Measurements from ENCODE around the gene LRP8. TPM values are rescaled to one million over a fixed set of nuclear protein-coding genes. Genes with fewer than 3 reads are reported as not detected.
A peak's percentile ranks its signal among the peaks of the same experiment; 100 is the strongest.

The LRP8 gene
- total RNA-seq, 5 donors from 2014 or later (not counting 1 experiment from before 2014, with no cell fraction given) = 8.9 to 21.5 (median 19.8) TPM

- no peak overlapping the region for H3K27ac ChIP-seq (ENCODE audit: low read length)
- no peak for ATAC-seq (replicated peaks in 1 of 4)
- Mint-ChIP-seq H3K4me1 (peaks cover 10 to 22% (median 17%) of the 10 kb centered on the region in 3 donors), H3K27me3 (peaks cover 0 to 13% of the 10 kb centered on the region in 2 donors), H3K4me3 (no peak overlapping the region), H3K27ac (no peak overlapping the region), H3K36me3 (peaks cover 4% of the 10 kb centered on the region), H3K9me3 (peaks cover 0 to 8% (median 5%) of the 10 kb centered on the region in 3 donors)
- H3K4me1 ChIP-seq (ENCODE audit: control insufficient read depth in 1 of 2, extremely low read depth in 1 of 2, insufficient read depth in 2 of 2, low read length in 2 of 2) = peaks cover 0 to 17% of the 10 kb centered on the region in 2 experiments
- H3K4me3 ChIP-seq (ENCODE audit: control insufficient read depth in 1 of 2, extremely low read depth in 1 of 2, low read length in 1 of 2) = no peak overlapping the region
- H3K9me3 ChIP-seq = peaks cover 6% of the 10 kb centered on the region
- peaks cover 0 to 13% of the 10 kb centered on the region in 2 experiments for H3K27me3 ChIP-seq (replicated peaks in 1 of 2; ENCODE audit: control insufficient read depth in 2 of 2, extremely low read depth in 1 of 2, insufficient read depth in 2 of 2, low read length in 1 of 2)
- WGBS (ENCODE audit: insufficient coverage) = 80% methylated on average over 1 of the region's 2 CpGs
- ChIA-PET POLR2A (no interaction called here), CTCF (interaction anchor here in 1 of 2 donors (0.6 kb wide), 1 partner anchor 1342 kb away, joined by 3 read pairs; no protein-coding TSS in a partner anchor)
- no peaks in the 10 kb centered on the region for H3K36me3 ChIP-seq (ENCODE audit: control insufficient read depth in 2 of 2, extremely low read depth in 1 of 2, insufficient read depth in 1 of 2, low read length in 1 of 2)
- DNase-seq = peak in 1 of 35 experiments; percentile 17
Measured at GRCh38 chr1:53362270-53362669, 34.4 kb upstream of the LRP8 start.

- ATAC-seq (replicated peaks in 1 of 4) (no peak), DNase-seq (peak in 2 of 35 experiments; percentile 7 to 17)
- peaks cover 8% of the 10 kb centered on the region for H3K9me3 ChIP-seq
- CTCF ChIA-PET = no interaction called here
- peaks cover 0 to 13% of the 10 kb centered on the region in 2 experiments for H3K27me3 ChIP-seq (replicated peaks in 1 of 2; ENCODE audit: control insufficient read depth in 2 of 2, extremely low read depth in 1 of 2, insufficient read depth in 2 of 2, low read length in 1 of 2)
- no peak overlapping the region for H3K4me3 ChIP-seq (ENCODE audit: control insufficient read depth in 1 of 2, extremely low read depth in 1 of 2, low read length in 1 of 2)
- peaks cover 7 to 16% (median 10%) of the 10 kb centered on the region in 3 donors for H3K4me1 Mint-ChIP-seq
- no peak overlapping the region for H3K27ac Mint-ChIP-seq
- WGBS (ENCODE audit: insufficient coverage) = 92% methylated on average over 2 of the region's 3 CpGs
- H3K4me1 ChIP-seq (ENCODE audit: control insufficient read depth in 1 of 2, extremely low read depth in 1 of 2, insufficient read depth in 2 of 2, low read length in 2 of 2) = peaks cover 0 to 10% of the 10 kb centered on the region in 2 experiments
- H3K36me3 Mint-ChIP-seq = peaks cover 8% of the 10 kb centered on the region
- no peaks in the 10 kb centered on the region for H3K36me3 ChIP-seq (ENCODE audit: control insufficient read depth in 2 of 2, extremely low read depth in 1 of 2, insufficient read depth in 1 of 2, low read length in 1 of 2)
- POLR2A ChIA-PET = no interaction called here
- no peak overlapping the region for H3K27ac ChIP-seq (ENCODE audit: low read length)
- H3K27me3 Mint-ChIP-seq = peaks cover 0 to 13% of the 10 kb centered on the region in 2 donors
- H3K9me3 Mint-ChIP-seq = peaks cover 0 to 14% (median 11%) of the 10 kb centered on the region in 3 donors
- no peak overlapping the region for H3K4me3 Mint-ChIP-seq
Measured at GRCh38 chr1:53361541-53361961, 33.7 kb upstream of the LRP8 start.

GRCh38 chr1:53359934-53360276, 32.0 kb upstream of the LRP8 start:
- H3K4me1 Mint-ChIP-seq = peaks cover 0 to 1% (median 0%) of the 10 kb centered on the region in 3 donors
- peaks cover 0 to 13% of the 10 kb centered on the region in 2 donors for H3K27me3 Mint-ChIP-seq
- H3K36me3 Mint-ChIP-seq = peaks cover 8% of the 10 kb centered on the region
- peaks cover 0 to 20% (median 14%) of the 10 kb centered on the region in 3 donors for H3K9me3 Mint-ChIP-seq
- peaks cover 0 to 13% of the 10 kb centered on the region in 2 experiments for H3K27me3 ChIP-seq (replicated peaks in 1 of 2; ENCODE audit: control insufficient read depth in 2 of 2, extremely low read depth in 1 of 2, insufficient read depth in 2 of 2, low read length in 1 of 2)
- WGBS (ENCODE audit: insufficient coverage) = 70% methylated on average over 2 of the region's 2 CpGs
- CTCF ChIA-PET = interaction anchor here in 1 of 2 donors (0.5 kb wide), 1 partner anchor 33 kb away, joined by 3 read pairs; no protein-coding TSS in a partner anchor
- no peak overlapping the region for H3K27ac ChIP-seq (ENCODE audit: low read length)
- no peak for ATAC-seq (replicated peaks in 1 of 4)
- DNase-seq = peak in 1 of 35 experiments; percentile 9
- no peaks in the 10 kb centered on the region for H3K36me3 ChIP-seq (ENCODE audit: control insufficient read depth in 2 of 2, extremely low read depth in 1 of 2, insufficient read depth in 1 of 2, low read length in 1 of 2)
- no peaks in the 10 kb centered on the region for H3K4me1 ChIP-seq (ENCODE audit: control insufficient read depth in 1 of 2, extremely low read depth in 1 of 2, insufficient read depth in 2 of 2, low read length in 2 of 2)
- H3K9me3 ChIP-seq = peaks cover 8% of the 10 kb centered on the region
- H3K4me3 ChIP-seq (ENCODE audit: control insufficient read depth in 1 of 2, extremely low read depth in 1 of 2, low read length in 1 of 2) = no peak overlapping the region
- POLR2A ChIA-PET = no interaction called here
- H3K4me3 Mint-ChIP-seq = no peak overlapping the region
- H3K27ac Mint-ChIP-seq = no peak overlapping the region

- Histone ChIP-seq H3K27ac (ENCODE audit: low read length) (no peak overlapping the region), H3K4me1 (ENCODE audit: control insufficient read depth in 1 of 2, extremely low read depth in 1 of 2, insufficient read depth in 2 of 2, low read length in 2 of 2) (no peaks in the 10 kb centered on the region), H3K36me3 (ENCODE audit: control insufficient read depth in 2 of 2, extremely low read depth in 1 of 2, insufficient read depth in 1 of 2, low read length in 1 of 2) (no peaks in the 10 kb centered on the region), H3K9me3 (peaks cover 8% of the 10 kb centered on the region), H3K4me3 (ENCODE audit: control insufficient read depth in 1 of 2, extremely low read depth in 1 of 2, low read length in 1 of 2) (no peak overlapping the region), H3K27me3 (replicated peaks in 1 of 2; ENCODE audit: control insufficient read depth in 2 of 2, extremely low read depth in 1 of 2, insufficient read depth in 2 of 2, low read length in 1 of 2) (peaks cover 0 to 13% of the 10 kb centered on the region in 2 experiments)
- ChIA-PET POLR2A (no interaction called here), CTCF (interaction anchor here (0.5 to 0.6 kb wide), 4 partner anchors 33 to 1464 kb away, joined by 3 to 5 read pairs (median 4); no protein-coding TSS in a partner anchor)
- H3K9me3 Mint-ChIP-seq = peaks cover 0 to 20% (median 14%) of the 10 kb centered on the region in 3 donors
- 83% methylated on average over 3 of the region's 4 CpGs for WGBS (ENCODE audit: insufficient coverage)
- peaks cover 8% of the 10 kb centered on the region for H3K36me3 Mint-ChIP-seq
- DNase-seq (peak in 1 of 35 experiments; percentile 7), ATAC-seq (replicated peaks in 1 of 4) (no peak)
- H3K27me3 Mint-ChIP-seq = peaks cover 0 to 13% of the 10 kb centered on the region in 2 donors
- peaks cover 0 to 1% (median 0%) of the 10 kb centered on the region in 3 donors for H3K4me1 Mint-ChIP-seq
- no peak overlapping the region for H3K4me3 Mint-ChIP-seq
- no peak overlapping the region for H3K27ac Mint-ChIP-seq
Measured at GRCh38 chr1:53359225-53359933, 31.5 kb upstream of the LRP8 start.

GRCh38 chr1:53356637-53357036, 28.8 kb upstream of the LRP8 start:
- ATAC-seq (replicated peaks in 1 of 4) (no peak), DNase-seq (no peak)
- H3K4me3 ChIP-seq (ENCODE audit: control insufficient read depth in 1 of 2, extremely low read depth in 1 of 2, low read length in 1 of 2) = no peak overlapping the region
- no peak overlapping the region for H3K27ac Mint-ChIP-seq
- H3K4me3 Mint-ChIP-seq = no peak overlapping the region
- peaks cover 8% of the 10 kb centered on the region for H3K9me3 ChIP-seq
- no peaks in the 10 kb centered on the region for H3K4me1 ChIP-seq (ENCODE audit: control insufficient read depth in 1 of 2, extremely low read depth in 1 of 2, insufficient read depth in 2 of 2, low read length in 2 of 2)
- peaks cover 8% of the 10 kb centered on the region for H3K36me3 Mint-ChIP-seq
- H3K27me3 Mint-ChIP-seq = peaks cover 0 to 11% of the 10 kb centered on the region in 2 donors
- H3K36me3 ChIP-seq (ENCODE audit: control insufficient read depth in 2 of 2, extremely low read depth in 1 of 2, insufficient read depth in 1 of 2, low read length in 1 of 2) = no peaks in the 10 kb centered on the region
- H3K9me3 Mint-ChIP-seq = peaks cover 0 to 20% (median 14%) of the 10 kb centered on the region in 3 donors
- peaks cover 0 to 9% of the 10 kb centered on the region in 2 experiments for H3K27me3 ChIP-seq (replicated peaks in 1 of 2; ENCODE audit: control insufficient read depth in 2 of 2, extremely low read depth in 1 of 2, insufficient read depth in 2 of 2, low read length in 1 of 2)
- CTCF ChIA-PET = no interaction called here
- no peaks in the 10 kb centered on the region for H3K4me1 Mint-ChIP-seq
- no peak overlapping the region for H3K27ac ChIP-seq (ENCODE audit: low read length)
- POLR2A ChIA-PET = no interaction called here

GRCh38 chr1:53354119-53354518, 26.2 kb upstream of the LRP8 start:
- CTCF ChIA-PET = no interaction called here

More at GRCh38 chr1:53354119-53354518, 26.2 kb upstream of the LRP8 start:
- no peak overlapping the region for H3K4me3 ChIP-seq (ENCODE audit: control insufficient read depth in 1 of 2, extremely low read depth in 1 of 2, low read length in 1 of 2)
- H3K9me3 Mint-ChIP-seq = peaks cover 0 to 20% (median 14%) of the 10 kb centered on the region in 3 donors
- peaks cover 5% of the 10 kb centered on the region for H3K36me3 Mint-ChIP-seq
- no peak overlapping the region for H3K27ac ChIP-seq (ENCODE audit: low read length)
- no peaks in the 10 kb centered on the region for H3K27me3 ChIP-seq (replicated peaks in 1 of 2; ENCODE audit: control insufficient read depth in 2 of 2, extremely low read depth in 1 of 2, insufficient read depth in 2 of 2, low read length in 1 of 2)
- peaks cover 8% of the 10 kb centered on the region for H3K9me3 ChIP-seq
- H3K27me3 Mint-ChIP-seq = no peaks in the 10 kb centered on the region
- DNase-seq = no peak
- H3K4me1 ChIP-seq (ENCODE audit: control insufficient read depth in 1 of 2, extremely low read depth in 1 of 2, insufficient read depth in 2 of 2, low read length in 2 of 2) = no peaks in the 10 kb centered on the region
- POLR2A ChIA-PET = no interaction called here
- H3K27ac Mint-ChIP-seq = no peak overlapping the region
- no peak for ATAC-seq (replicated peaks in 1 of 4)
- no peak overlapping the region for H3K4me3 Mint-ChIP-seq
- no peaks in the 10 kb centered on the region for H3K36me3 ChIP-seq (ENCODE audit: control insufficient read depth in 2 of 2, extremely low read depth in 1 of 2, insufficient read depth in 1 of 2, low read length in 1 of 2)
- no peaks in the 10 kb centered on the region for H3K4me1 Mint-ChIP-seq
